Measurements from ENCODE around the gene RFNG. TPM values are rescaled to one million over a fixed set of nuclear protein-coding genes. Genes with fewer than 3 reads are reported as not detected.

RFNG gene
- total RNA-seq, 6 experiments from 2014 or later: 29.9 to 53.3 (median 43.7) TPM

DNA sequence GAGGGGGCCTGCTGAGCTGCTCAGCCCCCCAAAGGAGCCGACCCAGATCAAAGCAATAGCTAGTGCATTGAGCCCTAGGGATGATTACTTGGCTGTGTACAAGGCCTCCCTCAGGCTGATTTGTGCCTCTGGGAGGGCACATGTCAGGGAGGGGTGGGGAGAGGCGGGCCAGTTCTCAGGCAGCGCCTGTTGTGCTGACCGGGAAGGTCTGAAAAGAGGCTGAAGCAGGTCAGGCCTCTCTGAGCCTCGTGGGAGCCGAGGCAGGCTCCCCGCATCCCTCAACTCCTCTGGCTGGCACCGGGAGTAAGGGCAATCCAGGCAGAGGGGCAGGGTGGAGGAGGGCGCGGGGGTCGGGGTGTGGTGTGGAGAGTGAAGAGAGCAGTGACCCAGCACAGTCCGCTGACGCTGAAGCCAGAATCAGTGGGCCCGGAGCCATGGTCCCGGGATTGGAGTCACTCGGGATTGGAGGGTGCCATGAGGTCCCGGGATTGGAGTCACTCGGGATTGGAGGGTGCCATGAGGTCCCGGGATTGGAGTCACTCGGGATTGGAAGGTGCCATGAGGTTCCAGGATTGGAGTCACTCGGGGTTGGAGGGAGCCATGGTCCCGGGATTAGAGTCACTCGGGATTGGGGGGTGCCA, 17.1 kb downstream of the RFNG start:
- peak overlapping the region in 1 of 3 donors; percentile 51 for H3K27ac ChIP-seq
- intact Hi-C loops (cut with DNase I): loop anchor here (5.0 to 10.0 kb wide), 3 partner anchors 50 to 123 kb away; partner anchors contain the start of gene FASN (in 1 of the 2)
- ATAC-seq: peak in 2 of 4 donors; percentile 1 to 14

DNA sequence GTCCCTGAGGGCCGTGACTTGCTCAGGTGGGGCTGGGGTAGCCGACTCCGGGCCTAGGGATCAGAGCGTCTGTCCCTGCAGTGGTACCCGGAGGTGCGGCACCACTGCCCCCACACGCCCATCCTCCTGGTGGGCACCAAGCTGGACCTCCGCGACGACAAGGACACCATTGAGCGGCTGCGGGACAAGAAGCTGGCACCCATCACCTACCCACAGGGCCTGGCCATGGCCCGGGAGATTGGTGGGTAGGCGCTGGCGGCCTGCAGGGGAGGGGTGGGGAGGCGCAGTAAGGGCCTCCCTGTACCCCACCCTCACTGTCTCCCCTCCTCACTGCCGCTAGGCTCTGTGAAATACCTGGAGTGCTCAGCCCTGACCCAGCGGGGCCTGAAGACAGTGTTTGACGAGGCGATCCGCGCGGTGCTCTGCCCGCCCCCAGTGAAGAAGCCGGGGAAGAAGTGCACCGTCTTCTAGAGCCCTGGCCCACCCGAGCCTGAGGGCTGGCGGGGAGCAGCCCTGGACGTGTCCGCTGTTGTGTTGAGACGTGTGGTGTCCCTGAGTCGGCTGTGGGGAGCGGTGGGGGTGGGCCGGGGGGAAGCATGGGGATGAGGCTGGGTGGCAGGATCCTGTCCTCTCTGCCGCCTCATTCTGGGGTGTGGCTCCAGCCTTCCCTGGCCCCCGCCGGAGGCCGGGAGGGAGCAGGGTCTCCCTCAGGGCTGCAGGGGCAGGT, 18.1 kb downstream of the RFNG start:
- Histone ChIP-seq H3K36me3 (peaks cover 0 to 16% (median 0%) of the 10 kb centered on the region in 4 donors), H3K27me3 (no peaks in the 10 kb centered on the region), H3K27ac (peak overlapping the region in 1 of 3 donors; percentile 51), H3K4me1 (peaks cover 0 to 36% (median 13%) of the 10 kb centered on the region in 4 donors), H3K4me3 (no peak overlapping the region), H3K9me3 (no peaks in the 10 kb centered on the region)
- intact Hi-C loops (cut with DNase I): loop anchor here (5.0 to 10.0 kb wide), 3 partner anchors 51 to 124 kb away; partner anchors contain the start of gene FASN (in 1 of the 2)
- TF ChIP-seq, protein P1, sequence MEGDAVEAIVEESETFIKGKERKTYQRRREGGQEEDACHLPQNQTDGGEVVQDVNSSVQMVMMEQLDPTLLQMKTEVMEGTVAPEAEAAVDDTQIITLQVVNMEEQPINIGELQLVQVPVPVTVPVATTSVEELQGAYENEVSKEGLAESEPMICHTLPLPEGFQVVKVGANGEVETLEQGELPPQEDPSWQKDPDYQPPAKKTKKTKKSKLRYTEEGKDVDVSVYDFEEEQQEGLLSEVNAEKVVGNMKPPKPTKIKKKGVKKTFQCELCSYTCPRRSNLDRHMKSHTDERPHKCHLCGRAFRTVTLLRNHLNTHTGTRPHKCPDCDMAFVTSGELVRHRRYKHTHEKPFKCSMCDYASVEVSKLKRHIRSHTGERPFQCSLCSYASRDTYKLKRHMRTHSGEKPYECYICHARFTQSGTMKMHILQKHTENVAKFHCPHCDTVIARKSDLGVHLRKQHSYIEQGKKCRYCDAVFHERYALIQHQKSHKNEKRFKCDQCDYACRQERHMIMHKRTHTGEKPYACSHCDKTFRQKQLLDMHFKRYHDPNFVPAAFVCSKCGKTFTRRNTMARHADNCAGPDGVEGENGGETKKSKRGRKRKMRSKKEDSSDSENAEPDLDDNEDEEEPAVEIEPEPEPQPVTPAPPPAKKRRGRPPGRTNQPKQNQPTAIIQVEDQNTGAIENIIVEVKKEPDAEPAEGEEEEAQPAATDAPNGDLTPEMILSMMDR (IDR thresholded peaks at IDR 0.05): no peak
- TF ChIP-seq POLR2A (IDR thresholded peaks at IDR 0.05): no peak
- DNase-seq: no peak
- no peak for ATAC-seq
- 20% methylated on average over 1 of the region's 38 CpGs for WGBS (ENCODE audit: insufficient coverage, low coverage, low lambda C conversion rate, missing lambda C conversion rate)

More for the DNA sequence above, 17.1 kb downstream of the RFNG start:
- Histone ChIP-seq H3K4me3 (no peak overlapping the region), H3K9me3 (no peaks in the 10 kb centered on the region), H3K36me3 (peaks cover 0 to 16% (median 0%) of the 10 kb centered on the region in 4 donors), H3K27me3 (no peaks in the 10 kb centered on the region), H3K4me1 (peaks cover 0 to 46% (median 18%) of the 10 kb centered on the region in 4 donors)
- WGBS (ENCODE audit: insufficient coverage, low coverage, low lambda C conversion rate, missing lambda C conversion rate): 24% methylated on average over 12 of the region's 23 CpGs
- DNase-seq: peak in 2 of 3 donors; percentile 87 to 89
- TF ChIP-seq, protein P1 (IDR thresholded peaks at IDR 0.05): no peak
- no peak for TF ChIP-seq POLR2A (IDR thresholded peaks at IDR 0.05)

DNA sequence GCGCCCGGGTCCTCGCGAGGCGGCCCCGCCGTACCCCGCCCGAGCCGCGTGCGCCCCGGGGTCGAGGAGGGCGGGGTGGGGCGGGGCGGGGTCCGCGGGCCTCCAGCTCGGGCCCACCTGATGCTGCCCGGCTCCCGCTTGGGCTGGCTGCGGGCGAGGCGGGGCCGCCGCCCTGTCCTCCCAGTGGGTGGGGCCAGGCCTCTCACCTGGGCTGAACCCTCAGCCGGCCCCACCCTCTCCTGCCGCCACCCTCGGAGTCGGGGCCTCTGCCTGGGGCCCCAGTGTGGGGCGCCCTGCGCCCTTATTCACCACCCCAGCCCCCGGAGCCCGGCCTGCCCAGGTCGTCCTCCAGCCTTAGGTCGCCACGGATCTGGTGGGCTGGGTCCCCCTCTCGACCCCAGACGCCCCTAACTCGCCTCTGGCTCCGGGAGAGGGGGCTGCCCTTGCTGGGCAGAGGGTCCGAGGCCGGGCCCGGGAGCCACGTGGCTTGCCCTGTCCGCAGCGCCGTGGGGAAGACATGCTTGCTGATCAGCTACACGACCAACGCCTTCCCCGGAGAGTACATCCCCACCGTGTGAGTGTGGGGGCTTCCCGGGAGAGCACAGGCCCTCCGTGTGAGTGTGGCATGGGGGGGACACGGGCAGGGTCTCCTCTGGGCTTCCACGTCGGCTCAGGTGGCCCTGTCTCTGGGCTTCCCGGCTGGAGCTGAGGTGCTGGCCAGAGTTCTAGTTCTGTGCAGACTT, 19.6 kb downstream of the RFNG start:
- Histone ChIP-seq H3K9me3 (no peaks in the 10 kb centered on the region), H3K36me3 (peaks cover 0 to 16% (median 0%) of the 10 kb centered on the region in 4 donors), H3K27me3 (no peaks in the 10 kb centered on the region), H3K4me1 (peaks cover 0 to 31% (median 12%) of the 10 kb centered on the region in 4 donors), H3K4me3 (peak overlapping the region in 2 of 3 donors; percentile 25 to 60), H3K27ac (no peak overlapping the region)
- DNase-seq (peak in 1 of 3 donors; percentile 76), ATAC-seq (peak; percentile 6 to 47 (median 24))
- intact Hi-C loops (cut with DNase I): loop anchor here (2.0 to 10.0 kb wide), 4 partner anchors 53 to 125 kb away; partner anchors contain the start of gene FASN (in 1 of the 2)
- TF ChIP-seq, protein P1 (IDR thresholded peaks at IDR 0.05): no peak
- TF ChIP-seq POLR2A (IDR thresholded peaks at IDR 0.05): no peak
- no CpG with 5 or more reads among the region's 59 CpGs for WGBS (ENCODE audit: insufficient coverage, low coverage, low lambda C conversion rate, missing lambda C conversion rate)

DNA sequence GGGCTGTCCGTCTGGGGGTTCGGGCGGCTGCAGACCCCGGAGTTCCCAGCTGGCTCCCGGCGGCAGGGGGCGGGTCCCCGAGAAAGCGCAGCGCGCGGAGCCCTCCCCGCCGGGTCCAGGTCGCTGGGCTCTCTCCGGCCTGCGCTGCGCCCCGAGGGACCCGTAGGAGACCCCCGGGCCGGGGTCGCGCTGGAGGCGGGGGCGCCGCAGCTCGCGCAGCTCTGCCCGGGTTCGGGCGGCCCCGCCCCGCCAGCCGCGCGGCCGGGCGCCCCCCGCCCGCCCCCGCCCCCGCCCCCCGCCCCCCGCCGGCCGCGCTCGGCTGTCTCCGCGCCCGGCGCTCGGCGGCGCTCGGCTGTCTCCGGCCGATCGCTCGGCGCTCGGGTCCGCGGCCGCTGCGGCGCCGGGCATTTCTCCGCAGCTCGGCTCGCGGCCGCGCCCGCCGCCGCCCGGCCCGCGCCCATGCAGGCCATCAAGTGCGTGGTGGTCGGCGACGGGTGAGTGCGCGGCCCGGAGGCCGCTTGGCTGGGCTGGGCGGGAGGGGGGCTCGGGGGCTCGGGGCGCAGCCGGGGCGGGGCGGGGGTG, 20.2 kb downstream of the RFNG start, which contains the start of gene RAC3:
TSS of gene RAC3 (plus strand) at position 376 of the 582 bp plus-strand sequence. CDS start at position 460, 84 bp downstream.
- intact Hi-C loops (cut with DNase I): loop anchor here (2.0 to 10.0 kb wide), 4 partner anchors 53 to 126 kb away; partner anchors contain the start of gene FASN (in 1 of the 2)
- Histone ChIP-seq H3K27me3 (no peaks in the 10 kb centered on the region), H3K4me3 (peak within 1 kb of the TSS; percentile 44 to 60 (median 46)), H3K27ac (peak within 1 kb of the TSS; percentile 16 to 65 (median 49)), H3K4me1 (peaks cover 0 to 33% (median 13%) of the 10 kb centered on the region in 4 donors), H3K9me3 (no peaks in the 10 kb centered on the region), H3K36me3 (peaks cover 0 to 12% (median 0%) of the 10 kb centered on the region in 4 donors)
- DNase-seq: no peak
- no peak for TF ChIP-seq POLR2A (IDR thresholded peaks at IDR 0.05)
- TF ChIP-seq, protein P1 (IDR thresholded peaks at IDR 0.05): no peak
- 0% methylated on average over 9 of the region's 96 CpGs for WGBS (ENCODE audit: insufficient coverage, low coverage, low lambda C conversion rate, missing lambda C conversion rate)
- peak in 2 of 4 donors; percentile 0 for ATAC-seq

Measured in right lobe of liver (tissue), 6 donors.